ENCODE results near the gene MAP3K19.

DNA sequence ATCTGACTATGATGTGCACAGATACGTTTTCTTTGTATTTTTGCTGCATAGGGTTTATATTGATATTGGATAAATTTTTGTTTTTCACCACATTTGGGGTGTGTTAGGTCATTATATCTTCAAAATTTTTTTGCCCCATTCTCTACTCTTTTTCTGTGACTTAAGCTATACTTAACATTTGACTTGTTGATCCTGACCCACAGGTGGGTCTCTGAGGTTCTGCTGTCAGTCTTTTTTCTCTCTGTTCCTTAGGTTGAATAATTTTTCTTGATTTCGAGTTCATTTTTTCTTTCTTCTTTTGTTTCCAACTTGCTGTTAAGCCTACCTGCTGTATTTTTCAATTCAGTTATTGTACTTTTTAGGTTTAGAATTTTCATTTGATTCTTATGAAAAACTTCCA lies 16.9 kb upstream of the MAP3K19 start:
- TF ChIP-seq, protein P1, sequence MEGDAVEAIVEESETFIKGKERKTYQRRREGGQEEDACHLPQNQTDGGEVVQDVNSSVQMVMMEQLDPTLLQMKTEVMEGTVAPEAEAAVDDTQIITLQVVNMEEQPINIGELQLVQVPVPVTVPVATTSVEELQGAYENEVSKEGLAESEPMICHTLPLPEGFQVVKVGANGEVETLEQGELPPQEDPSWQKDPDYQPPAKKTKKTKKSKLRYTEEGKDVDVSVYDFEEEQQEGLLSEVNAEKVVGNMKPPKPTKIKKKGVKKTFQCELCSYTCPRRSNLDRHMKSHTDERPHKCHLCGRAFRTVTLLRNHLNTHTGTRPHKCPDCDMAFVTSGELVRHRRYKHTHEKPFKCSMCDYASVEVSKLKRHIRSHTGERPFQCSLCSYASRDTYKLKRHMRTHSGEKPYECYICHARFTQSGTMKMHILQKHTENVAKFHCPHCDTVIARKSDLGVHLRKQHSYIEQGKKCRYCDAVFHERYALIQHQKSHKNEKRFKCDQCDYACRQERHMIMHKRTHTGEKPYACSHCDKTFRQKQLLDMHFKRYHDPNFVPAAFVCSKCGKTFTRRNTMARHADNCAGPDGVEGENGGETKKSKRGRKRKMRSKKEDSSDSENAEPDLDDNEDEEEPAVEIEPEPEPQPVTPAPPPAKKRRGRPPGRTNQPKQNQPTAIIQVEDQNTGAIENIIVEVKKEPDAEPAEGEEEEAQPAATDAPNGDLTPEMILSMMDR (IDR thresholded peaks at IDR 0.05) = no peak
- TF ChIP-seq ZFX (IDR thresholded peaks at IDR 0.05; ENCODE audit: borderline replicate concordance) = no peak

Measured in 22Rv1 (cell line).